ENCODE data around the gene OR10A5. TPM values are rescaled to one million over a fixed set of nuclear protein-coding genes. Genes with fewer than 3 reads are reported as not detected.

Gene OR10A5
- total RNA-seq, 1 experiment from 2014 or later: not detected

- H3K27me3 ChIP-seq (ENCODE audit: insufficient read depth, low read length): no peaks in the 10 kb centered on the region
- H3K27ac ChIP-seq (ENCODE audit: insufficient read length, low read depth, low read length): no peak overlapping the region
- no peak overlapping the region for H4K8ac ChIP-seq (replicated peaks; ENCODE audit: insufficient read length, low read depth, low read length)
- DNase-seq: no peak
- Mint-ChIP-seq H3K27ac (no peak overlapping the region), H3K4me1 (no peaks in the 10 kb centered on the region), H3K27me3 (ENCODE audit: low read depth) (no peaks in the 10 kb centered on the region), H3K9me3 (peaks cover 2 to 7% of the 10 kb centered on the region in 2 experiments; a peak in 3 of 5 replicates), H3K4me3 (no peak overlapping the region), H3K36me3 (ENCODE audit: insufficient read depth in 1 of 3, low read depth in 3 of 3) (no peaks in the 10 kb centered on the region)
- no peak overlapping the region for H3T11ph ChIP-seq (ENCODE audit: low read length)
- no peak overlapping the region for H3K23ac ChIP-seq (ENCODE audit: insufficient read length, low read depth, low read length)
- H4K91ac ChIP-seq (ENCODE audit: insufficient read length, low read depth, low read length): no peak overlapping the region
- H3K79me2 ChIP-seq (ENCODE audit: insufficient read depth, low read length): no peaks in the 10 kb centered on the region
- no CpG with 5 or more reads among the region's 2 CpGs for WGBS (ENCODE audit: extremely low coverage, insufficient read length, low lambda C conversion rate)
- H3K9me3 ChIP-seq (ENCODE audit: control insufficient read depth, low read depth, low read length): no peaks in the 10 kb centered on the region
- H3K23me2 ChIP-seq (ENCODE audit: insufficient read length, low read depth, low read length, poor library complexity, severe bottlenecking): no peaks in the 10 kb centered on the region
- H3K18ac ChIP-seq (ENCODE audit: insufficient read length, low read depth, low read length): no peak overlapping the region
- H4K5ac ChIP-seq (ENCODE audit: insufficient read length, low read depth, low read length): no peak overlapping the region
- H3K4me1 ChIP-seq (ENCODE audit: insufficient read depth, low read length): no peaks in the 10 kb centered on the region
- no peak overlapping the region for H2BK5ac ChIP-seq (ENCODE audit: insufficient read length, low read length)
- H2BK15ac ChIP-seq (ENCODE audit: low read depth, low read length): no peak overlapping the region
- no peaks in the 10 kb centered on the region for H3K79me1 ChIP-seq (ENCODE audit: insufficient read depth, low read depth, low read length, poor library complexity, severe bottlenecking)
- H3K14ac ChIP-seq (ENCODE audit: insufficient read depth, low read length): no peak overlapping the region
- H2BK20ac ChIP-seq (ENCODE audit: low read depth, low read length, poor library complexity, severe bottlenecking): no peak overlapping the region
- no peak overlapping the region for H2AFZ ChIP-seq (ENCODE audit: low read length)
- no peak overlapping the region for H3K4me2 ChIP-seq (ENCODE audit: insufficient read depth, insufficient read length, low read length)
- no peaks in the 10 kb centered on the region for H4K20me1 ChIP-seq (ENCODE audit: control insufficient read depth, insufficient read depth, insufficient read length)
- H3K56ac ChIP-seq (ENCODE audit: insufficient read length, low read depth, low read length): no peak overlapping the region
- H2BK12ac ChIP-seq (ENCODE audit: insufficient read length, low read depth, low read length): no peak overlapping the region
- H3K9ac ChIP-seq (ENCODE audit: extremely low read depth, insufficient read length, low read length): no peak overlapping the region
- H2BK120ac ChIP-seq (ENCODE audit: low read depth, low read length, poor library complexity, severe bottlenecking): no peak overlapping the region
- no peak overlapping the region for H3K4ac ChIP-seq (ENCODE audit: low read depth, low read length)
- H2AK5ac ChIP-seq (ENCODE audit: insufficient read length, low read length): no peak overlapping the region
- TF ChIP-seq CTCF (conservative IDR thresholded peaks at IDR 0.05): no peak
Measured at GRCh38 chr11:6875761-6876160, 30.3 kb downstream of the OR10A5 start.

All from H9 (cell line).